GM19455 (cell line): Measurements from ENCODE around the gene TBC1D9.

Experiments used
- ATAC-seq: cut with Tn5 transposase; IDR thresholded peaks from one replicate; pipeline ENCODE4 v1.9.1; 2021; ENCODE audit not compliant: unreplicated experiment

Gene TBC1D9

DNA sequence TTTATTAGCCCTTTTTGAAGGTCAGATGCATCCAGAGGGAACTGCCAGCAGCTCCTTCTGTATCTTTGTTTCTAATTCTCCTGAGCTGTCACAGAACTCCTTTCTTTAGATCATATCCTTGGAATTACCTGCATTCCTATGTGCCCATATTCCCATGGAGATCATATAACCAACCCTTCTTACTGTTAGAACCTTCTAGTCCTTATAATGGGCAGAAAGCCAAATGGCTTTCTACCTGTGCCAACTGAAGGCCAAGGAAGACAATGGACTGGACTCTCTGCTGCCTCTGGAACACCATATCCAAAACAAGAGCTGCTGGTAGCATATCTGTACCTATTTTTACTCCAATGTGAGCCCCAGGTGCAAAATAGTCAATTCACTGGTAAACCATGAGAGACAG, 60.7 kb downstream of the TBC1D9 start:
- ATAC-seq, result no peak

- no peak for ATAC-seq
Observed at GRCh38 chr4:140693562-140693961, 62.6 kb downstream of the TBC1D9 start.

- no peak for ATAC-seq
Observed at GRCh38 chr4:140691369-140691768, 64.8 kb downstream of the TBC1D9 start.

DNA sequence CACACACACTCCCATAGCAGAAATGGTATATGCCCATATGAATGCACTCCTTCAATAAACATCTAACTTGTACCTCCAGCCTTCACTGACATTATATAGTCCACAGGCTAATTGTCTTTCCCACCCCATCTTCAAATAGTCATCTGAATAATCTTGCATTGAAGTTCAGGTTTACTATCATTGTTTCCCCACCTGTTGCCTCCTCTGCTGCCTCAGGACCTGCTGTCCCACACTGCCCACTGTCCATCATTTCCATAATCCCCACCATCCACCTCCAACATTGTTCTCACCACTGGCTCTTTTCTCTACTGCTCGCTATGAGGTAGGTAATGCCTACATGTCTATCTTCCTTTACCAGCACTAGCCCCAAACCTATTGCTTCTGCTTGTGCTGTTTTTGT, 66.1 kb downstream of the TBC1D9 start:
- no peak for ATAC-seq

DNA sequence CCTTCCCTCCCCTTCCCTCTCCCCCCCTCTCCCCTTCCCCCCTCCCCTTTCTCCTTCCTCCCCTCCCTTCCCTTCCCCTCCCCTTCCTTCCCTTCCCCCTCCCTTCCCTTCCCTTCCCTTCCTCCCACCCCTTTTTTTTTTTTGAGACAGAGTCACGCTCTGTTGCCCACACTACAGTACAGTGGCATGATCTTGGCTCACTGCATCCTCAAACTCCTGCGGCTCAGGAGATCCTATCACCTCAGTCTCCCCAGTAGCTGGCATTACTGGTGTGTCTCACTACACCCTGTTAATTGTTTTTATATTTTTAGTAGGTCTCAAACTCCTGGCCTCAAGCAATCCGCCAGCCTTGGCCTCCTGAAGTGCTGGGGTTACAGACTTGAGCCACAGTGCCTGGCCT, 66.6 kb downstream of the TBC1D9 start:
- no peak for ATAC-seq

DNA sequence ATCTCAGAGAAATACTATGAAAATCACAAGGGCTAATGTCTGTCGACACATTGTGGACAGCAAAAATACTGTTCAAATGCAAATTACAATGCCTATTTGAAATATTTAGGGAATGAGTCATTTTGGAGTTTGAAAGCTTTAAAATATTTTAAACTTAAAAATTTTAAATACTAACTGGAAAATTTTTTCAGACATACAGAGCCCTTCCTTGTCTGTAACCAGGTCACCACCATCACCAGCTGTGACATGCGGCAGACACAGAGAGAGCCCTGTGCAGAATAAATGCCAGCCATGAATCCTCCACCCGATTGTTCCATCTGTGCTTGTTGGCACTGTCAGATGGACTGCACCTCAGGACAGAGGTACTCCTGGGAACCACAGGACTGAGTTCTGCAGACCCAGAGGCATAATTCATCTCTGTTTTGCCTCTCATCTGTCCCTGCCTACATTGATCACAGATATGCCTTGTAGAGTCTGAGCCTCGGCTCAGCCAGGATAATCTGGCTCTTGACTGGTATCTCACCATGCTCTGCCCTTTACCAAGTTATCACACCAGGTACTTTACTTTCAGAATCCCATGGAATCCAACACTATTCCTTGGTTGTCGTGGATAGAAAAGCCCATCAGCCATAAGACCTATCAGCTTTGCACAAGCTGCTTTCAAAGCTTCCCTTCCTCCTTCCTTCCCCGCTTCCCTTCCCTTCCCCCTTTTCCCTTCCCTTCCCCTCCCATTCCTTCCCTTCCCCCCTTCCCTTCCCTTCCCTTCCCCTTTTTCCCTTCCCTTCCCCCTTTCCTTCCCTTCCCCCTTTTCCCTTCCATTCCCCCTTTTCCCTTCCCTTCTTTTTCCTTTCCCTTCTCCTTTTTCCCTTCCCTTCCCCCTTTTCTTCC, 67.2 kb downstream of the TBC1D9 start:
- no peak for ATAC-seq

DNA sequence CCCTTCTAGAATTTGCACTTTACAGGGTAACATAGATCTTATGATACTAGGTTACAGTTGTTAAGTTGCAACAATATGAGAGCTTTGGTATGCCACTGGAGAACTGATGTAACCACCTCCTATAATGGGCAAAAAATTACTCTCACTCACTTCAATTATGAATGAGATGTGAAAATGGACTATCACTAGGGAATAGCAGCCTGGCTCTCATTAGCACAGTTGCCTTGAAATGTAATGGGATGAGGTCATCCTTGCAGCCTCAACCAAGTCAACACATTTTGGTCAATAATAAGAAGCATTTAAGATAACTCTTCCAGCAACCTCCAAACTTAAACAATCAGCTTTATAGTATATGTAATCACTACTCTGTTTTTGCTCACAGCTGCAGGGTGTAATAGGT, 69.4 kb downstream of the TBC1D9 start:
- no peak for ATAC-seq

- no peak for ATAC-seq
Observed at GRCh38 chr4:140684314-140684713, 71.9 kb downstream of the TBC1D9 start.

GRCh38 chr4:140681201-140681600, 75.0 kb downstream of the TBC1D9 start:
- ATAC-seq, result no peak

DNA sequence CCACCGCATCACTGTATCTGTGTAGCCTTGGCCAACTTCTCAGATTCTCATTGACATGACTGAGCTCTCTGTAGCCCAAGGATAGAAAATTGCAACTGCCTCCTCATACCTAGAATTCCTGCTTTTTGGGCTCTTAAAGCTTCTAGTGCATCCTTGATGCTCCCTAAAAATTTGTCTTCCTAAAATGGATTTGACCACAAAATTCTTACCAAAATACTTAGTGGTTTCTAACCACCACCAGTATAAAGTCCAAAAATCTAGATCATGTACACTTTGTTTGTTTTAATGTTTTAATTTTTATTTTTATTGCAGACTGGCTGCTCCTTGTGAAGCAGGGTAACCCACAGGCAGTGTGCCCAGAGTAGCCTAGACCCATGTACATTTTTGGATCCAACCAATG, 75.5 kb downstream of the TBC1D9 start:
- ATAC-seq, result no peak

DNA sequence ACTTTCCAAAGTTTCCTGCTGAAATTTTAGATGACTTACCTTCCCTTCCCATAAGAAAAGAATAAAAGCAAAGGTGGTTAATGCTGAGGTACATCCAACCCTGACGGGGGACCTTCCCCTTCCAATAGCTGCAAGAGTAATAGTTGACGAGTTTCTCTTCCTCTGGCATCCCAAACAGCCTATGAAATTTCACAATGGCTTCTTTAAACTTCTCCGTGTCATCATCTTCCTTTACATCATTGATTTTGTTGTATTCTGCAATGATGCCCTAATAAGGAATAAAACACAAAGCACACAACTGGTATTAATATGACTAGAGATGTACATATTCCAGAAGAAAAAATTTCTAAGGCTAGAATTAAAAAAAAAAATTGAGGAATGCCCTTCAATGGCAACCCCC, 76.6 kb downstream of the TBC1D9 start:
- no peak for ATAC-seq

- ATAC-seq, result no peak
Observed at GRCh38 chr4:140675599-140676231, 80.5 kb downstream of the TBC1D9 start.

DNA sequence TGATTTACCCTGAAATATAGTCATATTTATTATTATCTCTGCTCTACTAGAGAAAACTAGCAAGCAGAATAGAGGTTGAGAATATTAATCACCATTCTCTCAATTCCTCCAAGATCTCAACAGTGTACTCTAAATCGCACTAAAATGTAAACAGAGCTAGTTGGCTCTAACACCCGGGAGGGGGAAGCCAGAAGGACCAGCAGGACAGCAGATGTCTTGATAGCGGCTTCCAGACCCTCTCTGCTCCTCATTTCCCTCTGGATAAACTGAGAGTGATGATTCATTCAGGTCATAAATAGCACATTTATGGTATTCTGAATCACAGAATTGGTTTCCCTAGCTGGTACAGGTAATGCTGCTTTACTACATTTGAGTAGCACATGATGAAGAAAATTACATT, 82.5 kb downstream of the TBC1D9 start:
- no peak for ATAC-seq

GRCh38 chr4:140672416-140672815, 83.8 kb downstream of the TBC1D9 start:
- no peak for ATAC-seq

- ATAC-seq, result no peak
Observed at GRCh38 chr4:140668111-140668510, 88.1 kb downstream of the TBC1D9 start.

DNA sequence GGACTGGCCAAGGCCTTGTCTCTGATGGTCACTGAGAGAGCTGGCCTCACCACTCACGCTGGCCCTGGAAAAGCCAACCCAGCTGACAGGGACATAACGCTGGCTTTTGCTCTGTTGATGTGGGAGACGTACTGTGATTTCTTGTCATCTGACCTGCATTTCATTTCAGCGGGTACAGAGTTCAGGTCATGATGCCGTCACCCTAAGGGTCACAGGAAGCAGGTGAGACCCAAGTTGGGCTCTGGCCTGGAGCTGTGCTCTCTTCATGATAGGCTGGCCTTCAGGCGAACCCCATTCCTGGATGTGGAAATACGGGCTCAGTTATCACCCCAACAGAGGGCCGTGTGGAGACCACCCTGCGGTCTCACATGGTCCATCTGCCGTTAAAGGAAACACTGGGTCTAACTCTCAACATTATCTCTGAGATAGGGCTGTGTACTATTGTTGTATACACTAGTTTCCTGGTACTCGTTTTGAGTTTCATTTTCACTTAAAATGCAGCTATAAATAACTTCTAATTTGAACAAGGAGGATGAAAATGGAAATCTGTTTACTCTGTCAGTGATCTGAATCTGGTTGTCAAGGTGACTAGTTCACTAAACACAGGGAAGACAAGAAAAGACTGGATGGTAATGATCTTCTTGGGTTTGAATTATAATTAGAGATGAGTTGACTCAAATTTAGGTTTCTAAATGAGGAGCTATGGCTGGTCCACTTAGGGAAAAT, 89.1 kb downstream of the TBC1D9 start:
- ATAC-seq, result peak; percentile 64

DNA sequence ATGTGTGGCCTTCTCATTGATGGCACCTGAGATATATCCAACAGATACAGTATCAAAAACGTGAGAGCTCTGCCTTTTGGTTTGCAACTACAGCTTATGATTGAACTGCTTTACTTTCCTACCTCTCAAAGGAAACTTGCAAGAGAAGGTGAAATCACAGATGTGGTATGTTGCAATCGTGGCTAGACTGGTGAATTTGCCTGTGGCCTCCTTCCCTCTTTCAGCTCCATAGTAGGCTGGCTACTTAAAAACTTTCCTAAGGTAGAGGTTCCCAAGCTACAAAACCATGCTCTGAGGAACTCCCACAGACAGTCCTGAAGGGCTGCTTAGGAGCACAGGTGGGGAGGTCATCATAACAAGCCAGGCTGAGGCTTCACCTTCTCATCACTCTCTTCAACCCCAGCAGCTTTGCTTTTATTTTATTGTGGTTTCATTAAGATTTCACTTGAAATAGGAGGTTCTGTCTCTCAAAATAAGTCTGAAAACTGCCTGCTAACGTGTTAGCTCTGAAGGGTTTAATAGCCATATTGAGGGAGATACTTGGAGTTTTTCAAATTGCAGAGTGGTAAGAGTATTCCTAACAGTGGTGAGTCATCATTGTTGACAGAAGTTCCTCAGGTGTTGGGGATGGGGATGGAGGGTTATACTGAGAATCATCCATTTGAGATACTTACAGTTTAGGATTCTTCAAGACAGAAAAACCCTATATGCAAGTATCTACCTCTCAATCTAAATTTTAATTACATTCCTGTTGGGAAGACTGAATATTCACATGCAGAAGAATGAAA, 93.9 kb downstream of the TBC1D9 start:
- no peak for ATAC-seq

- no peak for ATAC-seq
Observed at GRCh38 chr4:140661550-140661949, 94.6 kb downstream of the TBC1D9 start.

DNA sequence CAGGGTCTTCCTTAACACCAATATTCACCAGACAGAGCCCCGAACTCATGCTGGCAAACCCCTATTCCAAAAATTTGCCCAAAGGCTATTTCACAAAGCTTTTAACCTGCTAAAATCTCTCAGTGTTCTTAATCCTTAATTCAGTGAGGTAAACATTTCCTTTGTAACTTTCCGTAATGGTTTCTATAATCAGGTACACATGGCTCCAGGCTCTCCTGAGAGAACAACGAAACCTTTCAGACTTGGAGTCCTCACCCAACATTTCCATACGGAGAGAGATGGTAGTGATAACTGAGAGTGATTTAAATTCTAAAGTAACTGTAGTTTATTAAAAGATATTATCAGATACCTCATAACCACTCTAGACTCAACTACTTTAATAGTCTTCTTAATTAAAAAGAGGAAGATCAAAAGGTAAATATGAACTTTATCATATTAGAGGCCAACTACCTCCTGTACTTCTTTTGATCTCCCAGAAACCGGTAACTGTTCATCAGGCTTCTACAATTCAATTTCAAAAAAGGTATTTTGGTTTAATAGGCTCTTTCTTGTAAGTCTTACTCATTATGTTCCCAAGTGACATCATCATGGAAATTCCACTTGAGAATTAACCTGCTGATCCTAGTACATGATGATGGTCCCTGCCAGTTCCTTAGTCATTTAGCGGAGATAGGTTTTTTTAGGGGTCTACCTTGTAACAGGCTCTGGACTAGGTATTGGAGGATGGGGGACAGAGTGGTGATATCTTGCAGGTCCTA, 96.1 kb downstream of the TBC1D9 start:
- no peak for ATAC-seq

DNA sequence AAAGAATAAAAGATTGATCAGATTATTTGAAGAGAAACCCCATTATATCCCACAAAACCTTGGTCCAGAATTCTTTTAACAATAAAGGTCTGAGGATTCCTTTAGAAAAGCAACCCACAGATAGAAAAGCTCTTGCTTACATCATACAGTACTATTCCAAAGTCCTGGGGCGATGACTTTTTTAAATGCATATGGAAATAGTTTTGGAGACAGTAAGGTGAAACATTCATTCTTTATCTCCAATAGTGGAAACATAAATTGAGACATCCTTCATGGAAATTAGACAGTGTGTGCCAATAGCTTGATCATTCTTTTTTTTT, 101.7 kb downstream of the TBC1D9 start:
- ATAC-seq, result no peak
